Activated T-cell treated with anti-CD3 and anti-CD28 coated beads for 1 hour (primary cell): ENCODE data around the gene RAI1.
A peak's percentile ranks its signal among the peaks of the same experiment; 100 is the strongest.

ENCODE experiments used
- DNase-seq: peaks from one replicate; pipeline ENCODE4 v3.0.0-alpha.2; 2020; ENCODE audit warnings: low read depth

RAI1 gene

GRCh38 chr17:17714879-17715278 is 33.6 kb downstream of the RAI1 start:
- DNase-seq: no peak

- no peak for DNase-seq
These were observed 35.7 kb downstream of the RAI1 start for GRCh38 chr17:17716837-17717523.

- no peak for DNase-seq
These were observed 37.0 kb downstream of the RAI1 start for GRCh38 chr17:17718251-17718650.

GRCh38 chr17:17719199-17719940 is 38.1 kb downstream of the RAI1 start:
- DNase-seq: no peak

- no peak for DNase-seq
These were observed 38.8 kb downstream of the RAI1 start for GRCh38 chr17:17719966-17720543.

- DNase-seq: no peak
These were observed 39.9 kb downstream of the RAI1 start for GRCh38 chr17:17721140-17721668.

GRCh38 chr17:17722081-17722905 is 41.0 kb downstream of the RAI1 start:
- DNase-seq: no peak

GRCh38 chr17:17722906-17723353 is 41.7 kb downstream of the RAI1 start:
- DNase-seq: no peak

GRCh38 chr17:17723354-17724261 is 42.4 kb downstream of the RAI1 start:
- peak; percentile 16 for DNase-seq

GRCh38 chr17:17724307-17725010 is 43.2 kb downstream of the RAI1 start:
- DNase-seq: no peak

GRCh38 chr17:17725011-17725751 is 43.9 kb downstream of the RAI1 start:
- DNase-seq: no peak

- no peak for DNase-seq
These were observed 44.6 kb downstream of the RAI1 start for GRCh38 chr17:17725752-17726457.

GRCh38 chr17:17726458-17727060 is 45.3 kb downstream of the RAI1 start:
- DNase-seq: no peak

- no peak for DNase-seq
These were observed 45.9 kb downstream of the RAI1 start for GRCh38 chr17:17727111-17727659.

GRCh38 chr17:17728146-17728545 is 46.9 kb downstream of the RAI1 start:
- no peak for DNase-seq

GRCh38 chr17:17728550-17729251 is 47.4 kb downstream of the RAI1 start:
- DNase-seq: no peak

GRCh38 chr17:17729620-17730249 is 48.5 kb downstream of the RAI1 start:
- DNase-seq: peak; percentile 39
